ENCODE results near the gene CENPP.

CENPP gene

GRCh38 chr9:92520837-92521236, 195.1 kb downstream of the CENPP start:
- Histone ChIP-seq H3K4me1 (ENCODE audit: control insufficient read depth, insufficient read depth, low read length) (peaks cover 8% of the 10 kb centered on the region), H3K4me3 (ENCODE audit: low read depth, low read length) (no peak overlapping the region), H3K27me3 (ENCODE audit: control insufficient read depth, insufficient read depth, low read length) (no peaks in the 10 kb centered on the region), H3K9ac (ENCODE audit: low read depth, low read length) (no peak overlapping the region), H3K36me3 (ENCODE audit: control insufficient read depth, insufficient read depth, low read length) (no peaks in the 10 kb centered on the region), H3K9me3 (ENCODE audit: control insufficient read depth, insufficient read depth, low read length) (no peaks in the 10 kb centered on the region)

GRCh38 chr9:92522983-92523970, 197.5 kb downstream of the CENPP start:
- Histone ChIP-seq H3K36me3 (ENCODE audit: control insufficient read depth, insufficient read depth, low read length) (no peaks in the 10 kb centered on the region), H3K27me3 (ENCODE audit: control insufficient read depth, insufficient read depth, low read length) (no peaks in the 10 kb centered on the region), H3K9me3 (ENCODE audit: control insufficient read depth, insufficient read depth, low read length) (no peaks in the 10 kb centered on the region), H3K4me3 (ENCODE audit: low read depth, low read length) (no peak overlapping the region), H3K4me1 (ENCODE audit: control insufficient read depth, insufficient read depth, low read length) (no peaks in the 10 kb centered on the region), H3K9ac (ENCODE audit: low read depth, low read length) (no peak overlapping the region)

- Histone ChIP-seq H3K36me3 (ENCODE audit: control insufficient read depth, insufficient read depth, low read length) (no peaks in the 10 kb centered on the region), H3K4me3 (ENCODE audit: low read depth, low read length) (no peak overlapping the region), H3K9ac (ENCODE audit: low read depth, low read length) (no peak overlapping the region), H3K4me1 (ENCODE audit: control insufficient read depth, insufficient read depth, low read length) (no peaks in the 10 kb centered on the region), H3K27me3 (ENCODE audit: control insufficient read depth, insufficient read depth, low read length) (no peaks in the 10 kb centered on the region), H3K9me3 (ENCODE audit: control insufficient read depth, insufficient read depth, low read length) (no peaks in the 10 kb centered on the region)
Observed at GRCh38 chr9:92524881-92525280, 199.1 kb downstream of the CENPP start.

GRCh38 chr9:92525306-92525705, 199.6 kb downstream of the CENPP start:
- Histone ChIP-seq H3K27me3 (ENCODE audit: control insufficient read depth, insufficient read depth, low read length) (no peaks in the 10 kb centered on the region), H3K36me3 (ENCODE audit: control insufficient read depth, insufficient read depth, low read length) (no peaks in the 10 kb centered on the region), H3K9me3 (ENCODE audit: control insufficient read depth, insufficient read depth, low read length) (no peaks in the 10 kb centered on the region), H3K4me3 (ENCODE audit: low read depth, low read length) (no peak overlapping the region), H3K4me1 (ENCODE audit: control insufficient read depth, insufficient read depth, low read length) (no peaks in the 10 kb centered on the region), H3K9ac (ENCODE audit: low read depth, low read length) (no peak overlapping the region)

- no peaks in the 10 kb centered on the region for H3K9me3 ChIP-seq (ENCODE audit: control insufficient read depth, insufficient read depth, low read length)
- no peaks in the 10 kb centered on the region for H3K4me1 ChIP-seq (ENCODE audit: control insufficient read depth, insufficient read depth, low read length)
- H3K9ac ChIP-seq (ENCODE audit: low read depth, low read length): no peak overlapping the region
- no peak overlapping the region for H3K4me3 ChIP-seq (ENCODE audit: low read depth, low read length)
- no peaks in the 10 kb centered on the region for H3K36me3 ChIP-seq (ENCODE audit: control insufficient read depth, insufficient read depth, low read length)
- H3K27me3 ChIP-seq (ENCODE audit: control insufficient read depth, insufficient read depth, low read length): no peaks in the 10 kb centered on the region
Observed at GRCh38 chr9:92527291-92527828, 201.6 kb downstream of the CENPP start.

- Histone ChIP-seq H3K27me3 (ENCODE audit: control insufficient read depth, insufficient read depth, low read length) (no peaks in the 10 kb centered on the region), H3K4me1 (ENCODE audit: control insufficient read depth, insufficient read depth, low read length) (no peaks in the 10 kb centered on the region), H3K4me3 (ENCODE audit: low read depth, low read length) (no peak overlapping the region), H3K9me3 (ENCODE audit: control insufficient read depth, insufficient read depth, low read length) (no peaks in the 10 kb centered on the region), H3K9ac (ENCODE audit: low read depth, low read length) (no peak overlapping the region), H3K36me3 (ENCODE audit: control insufficient read depth, insufficient read depth, low read length) (no peaks in the 10 kb centered on the region)
Observed at GRCh38 chr9:92527832-92528521, 202.2 kb downstream of the CENPP start.

- no peaks in the 10 kb centered on the region for H3K36me3 ChIP-seq (ENCODE audit: control insufficient read depth, insufficient read depth, low read length)
- no peak overlapping the region for H3K4me3 ChIP-seq (ENCODE audit: low read depth, low read length)
- H3K4me1 ChIP-seq (ENCODE audit: control insufficient read depth, insufficient read depth, low read length): no peaks in the 10 kb centered on the region
- no peaks in the 10 kb centered on the region for H3K27me3 ChIP-seq (ENCODE audit: control insufficient read depth, insufficient read depth, low read length)
- no peaks in the 10 kb centered on the region for H3K9me3 ChIP-seq (ENCODE audit: control insufficient read depth, insufficient read depth, low read length)
- no peak overlapping the region for H3K9ac ChIP-seq (ENCODE audit: low read depth, low read length)
Observed at GRCh38 chr9:92528522-92528849, 202.7 kb downstream of the CENPP start.

GRCh38 chr9:92529124-92529523, 203.4 kb downstream of the CENPP start:
- no peak overlapping the region for H3K9ac ChIP-seq (ENCODE audit: low read depth, low read length)
- no peak overlapping the region for H3K4me3 ChIP-seq (ENCODE audit: low read depth, low read length)
- H3K27me3 ChIP-seq (ENCODE audit: control insufficient read depth, insufficient read depth, low read length): no peaks in the 10 kb centered on the region
- H3K9me3 ChIP-seq (ENCODE audit: control insufficient read depth, insufficient read depth, low read length): no peaks in the 10 kb centered on the region
- H3K4me1 ChIP-seq (ENCODE audit: control insufficient read depth, insufficient read depth, low read length): no peaks in the 10 kb centered on the region
- H3K36me3 ChIP-seq (ENCODE audit: control insufficient read depth, insufficient read depth, low read length): no peaks in the 10 kb centered on the region

GRCh38 chr9:92530893-92531292, 205.1 kb downstream of the CENPP start:
- H3K4me3 ChIP-seq (ENCODE audit: low read depth, low read length): no peak overlapping the region
- H3K9me3 ChIP-seq (ENCODE audit: control insufficient read depth, insufficient read depth, low read length): no peaks in the 10 kb centered on the region
- no peak overlapping the region for H3K9ac ChIP-seq (ENCODE audit: low read depth, low read length)
- no peaks in the 10 kb centered on the region for H3K36me3 ChIP-seq (ENCODE audit: control insufficient read depth, insufficient read depth, low read length)
- no peaks in the 10 kb centered on the region for H3K27me3 ChIP-seq (ENCODE audit: control insufficient read depth, insufficient read depth, low read length)
- no peaks in the 10 kb centered on the region for H3K4me1 ChIP-seq (ENCODE audit: control insufficient read depth, insufficient read depth, low read length)

- no peaks in the 10 kb centered on the region for H3K9me3 ChIP-seq (ENCODE audit: control insufficient read depth, insufficient read depth, low read length)
- H3K27me3 ChIP-seq (ENCODE audit: control insufficient read depth, insufficient read depth, low read length): no peaks in the 10 kb centered on the region
- no peak overlapping the region for H3K4me3 ChIP-seq (ENCODE audit: low read depth, low read length)
- H3K4me1 ChIP-seq (ENCODE audit: control insufficient read depth, insufficient read depth, low read length): no peaks in the 10 kb centered on the region
- H3K9ac ChIP-seq (ENCODE audit: low read depth, low read length): no peak overlapping the region
- H3K36me3 ChIP-seq (ENCODE audit: control insufficient read depth, insufficient read depth, low read length): no peaks in the 10 kb centered on the region
Observed at GRCh38 chr9:92534204-92534603, 208.5 kb downstream of the CENPP start.

- no peak overlapping the region for H3K4me3 ChIP-seq (ENCODE audit: low read depth, low read length)
Observed at GRCh38 chr9:92534674-92535073, 208.9 kb downstream of the CENPP start.

More at GRCh38 chr9:92534674-92535073, 208.9 kb downstream of the CENPP start:
- Histone ChIP-seq H3K9ac (ENCODE audit: low read depth, low read length) (no peak overlapping the region), H3K4me1 (ENCODE audit: control insufficient read depth, insufficient read depth, low read length) (no peaks in the 10 kb centered on the region), H3K9me3 (ENCODE audit: control insufficient read depth, insufficient read depth, low read length) (no peaks in the 10 kb centered on the region), H3K27me3 (ENCODE audit: control insufficient read depth, insufficient read depth, low read length) (no peaks in the 10 kb centered on the region), H3K36me3 (ENCODE audit: control insufficient read depth, insufficient read depth, low read length) (no peaks in the 10 kb centered on the region)

Data from iPS-15b (cell line).